Naive B cell (primary cell): ENCODE data around the gene SMIM22. TPM values are rescaled to one million over a fixed set of nuclear protein-coding genes. Genes with fewer than 3 reads are reported as not detected.

Source experiments
- ATAC-seq, 2 donors: fragments of 150-1000 bp; cut with Tn5 transposase; 2 replicates each; pipeline ENCODE4 v1.10.0; 2021; ENCODE audit warnings: low read depth in 2 of 2, mild to moderate bottlenecking in 2 of 2, moderate library complexity in 2 of 2
- DNase-seq: peaks from one replicate; pipeline ENCODE4 v3.0.0; 2022
- H3K27ac Mint-ChIP-seq, 6 donors: one replicate each; pipeline ENCODE4 v1.8.0; 2020 to 2022; ENCODE audit warnings: mild to moderate bottlenecking in 6 of 6, mixed read lengths in 6 of 6, moderate library complexity in 5 of 6, inconsistent platforms in 2 of 6
- H3K27me3 Mint-ChIP-seq, 3 donors: one replicate each; pipeline ENCODE4 v1.8.0; 2021 to 2022; ENCODE audit warnings: mixed read lengths in 3 of 3, mild to moderate bottlenecking in 1 of 3
- H3K36me3 Mint-ChIP-seq, 2 donors: one replicate each; pipeline ENCODE4 v1.8.0; 2020 to 2022; ENCODE audit warnings: mixed read lengths in 2 of 2, inconsistent platforms in 1 of 2, mild to moderate bottlenecking in 1 of 2
- H3K4me1 Mint-ChIP-seq, 3 donors: one replicate each; pipeline ENCODE4 v1.8.0; 2020 to 2022; ENCODE audit warnings: mixed read lengths in 3 of 3, inconsistent platforms in 1 of 3, mild to moderate bottlenecking in 1 of 3, moderate library complexity in 1 of 3
- H3K4me3 Mint-ChIP-seq, 8 donors: one replicate each; pipeline ENCODE4 v1.8.0; 2020 to 2022; ENCODE audit warnings: mild to moderate bottlenecking in 8 of 8, mixed read lengths in 8 of 8, moderate library complexity in 8 of 8, inconsistent platforms in 2 of 8
- H3K9me3 Mint-ChIP-seq, 7 donors: one replicate each; pipeline ENCODE4 v1.8.0; 2020 to 2022; ENCODE audit warnings: mixed read lengths in 7 of 7, mild to moderate bottlenecking in 5 of 7, inconsistent platforms in 2 of 7, moderate library complexity in 1 of 7
- polyA plus RNA-seq, 6 donors: library from polyadenylated mRNA; unstranded; fragments of 300-500 nt; fragmentation: Illumina TruSeq; gene quantifications; one replicate each; pipeline ENCODE4 v1.2.3, GENCODE V29; 2021; ENCODE audit warnings: low read depth in 6 of 6

SMIM22 gene
- polyA plus RNA-seq, 6 donors from 2014 or later = not detected

- no peaks in the 10 kb centered on the region for H3K9me3 Mint-ChIP-seq
- peaks cover 15 to 33% (median 21%) of the 10 kb centered on the region in 3 donors for H3K4me1 Mint-ChIP-seq
- ATAC-seq (no peak), DNase-seq (no peak)
- peak overlapping the region; percentile 39 to 88 (median 77) for H3K4me3 Mint-ChIP-seq
- peak overlapping the region in 1 of 6 donors; percentile 18 for H3K27ac Mint-ChIP-seq
- no peaks in the 10 kb centered on the region for H3K36me3 Mint-ChIP-seq
- no peaks in the 10 kb centered on the region for H3K27me3 Mint-ChIP-seq
Measured at GRCh38 chr16:4803898-4804762, 9.0 kb downstream of the SMIM22 start.

GRCh38 chr16:4805231-4805630 is 10.1 kb downstream of the SMIM22 start:
- no peaks in the 10 kb centered on the region for H3K36me3 Mint-ChIP-seq
- DNase-seq (no peak), ATAC-seq (no peak)
- no peaks in the 10 kb centered on the region for H3K9me3 Mint-ChIP-seq
- peak overlapping the region in 2 of 8 donors; percentile 28 to 30 for H3K4me3 Mint-ChIP-seq
- no peak overlapping the region for H3K27ac Mint-ChIP-seq
- H3K27me3 Mint-ChIP-seq = no peaks in the 10 kb centered on the region
- H3K4me1 Mint-ChIP-seq = peaks cover 11 to 29% (median 18%) of the 10 kb centered on the region in 3 donors

DNA sequence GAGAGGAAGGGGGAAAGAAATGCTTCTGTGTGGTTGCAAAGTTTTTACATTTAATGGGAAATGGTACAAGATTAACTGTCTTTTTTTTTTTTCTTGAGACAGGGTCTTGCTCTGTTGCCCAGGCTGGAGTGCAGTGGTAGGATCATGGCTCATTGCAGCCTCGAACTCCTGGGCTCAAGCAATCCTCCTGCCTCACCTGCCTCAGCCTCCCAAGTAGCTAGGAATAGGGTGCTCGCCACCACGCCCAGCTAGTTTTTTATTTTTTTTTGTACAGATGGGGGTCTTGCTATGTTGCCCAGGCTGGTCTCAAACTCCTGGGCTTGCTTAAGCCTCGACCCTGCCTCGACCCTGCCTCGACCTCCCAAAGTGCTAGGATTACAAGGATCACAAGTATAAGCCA is 11.1 kb downstream of the SMIM22 start:
- H3K27ac Mint-ChIP-seq = peak overlapping the region in 1 of 6 donors; percentile 9

GRCh38 chr16:4811242-4811641 is 16.1 kb downstream of the SMIM22 start:
- peaks cover 7 to 8% of the 10 kb centered on the region in 2 donors for H3K36me3 Mint-ChIP-seq
- DNase-seq = no peak
- H3K4me1 Mint-ChIP-seq = peaks cover 0 to 6% (median 3%) of the 10 kb centered on the region in 3 donors
- no peak overlapping the region for H3K4me3 Mint-ChIP-seq
- peak overlapping the region in 3 of 6 donors; percentile 11 to 59 (median 29) for H3K27ac Mint-ChIP-seq
- no peaks in the 10 kb centered on the region for H3K9me3 Mint-ChIP-seq
- ATAC-seq = no peak
- H3K27me3 Mint-ChIP-seq = no peaks in the 10 kb centered on the region

More for the DNA sequence above, 11.1 kb downstream of the SMIM22 start:
- H3K4me3 Mint-ChIP-seq = no peak overlapping the region
- H3K9me3 Mint-ChIP-seq = no peaks in the 10 kb centered on the region
- DNase-seq (no peak), ATAC-seq (no peak)
- H3K27me3 Mint-ChIP-seq = no peaks in the 10 kb centered on the region
- H3K4me1 Mint-ChIP-seq = peaks cover 4 to 19% (median 9%) of the 10 kb centered on the region in 3 donors
- H3K36me3 Mint-ChIP-seq = no peaks in the 10 kb centered on the region

DNA sequence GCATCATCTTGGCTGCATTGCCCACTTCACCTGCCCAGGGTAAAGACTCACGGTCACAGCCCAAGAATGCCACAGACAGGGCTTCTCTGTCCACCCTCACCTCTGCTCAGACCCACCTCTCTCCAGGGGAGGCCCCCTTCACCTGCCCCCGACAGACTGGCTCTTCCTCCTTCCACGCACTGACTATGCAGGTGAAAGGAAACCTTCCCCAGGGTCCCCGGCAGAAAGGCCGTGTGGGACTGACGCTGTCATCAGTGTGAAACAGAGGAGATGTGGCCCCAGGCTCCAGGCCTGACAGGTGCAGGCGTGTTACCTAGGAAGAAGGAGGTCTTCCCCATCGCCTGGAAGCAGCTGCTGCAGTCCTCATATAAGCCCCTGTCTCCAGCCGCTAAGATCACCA is 16.6 kb downstream of the SMIM22 start:
- Mint-ChIP-seq H3K9me3 (no peaks in the 10 kb centered on the region), H3K36me3 (peaks cover 8 to 11% of the 10 kb centered on the region in 2 donors), H3K4me3 (no peak overlapping the region), H3K27me3 (no peaks in the 10 kb centered on the region), H3K27ac (peak overlapping the region in 3 of 6 donors; percentile 29 to 90 (median 79)), H3K4me1 (peaks cover 0 to 6% (median 3%) of the 10 kb centered on the region in 3 donors)
- ATAC-seq = no peak
- DNase-seq = no peak

- peak overlapping the region in 2 of 6 donors; percentile 32 to 76 for H3K27ac Mint-ChIP-seq
- H3K4me3 Mint-ChIP-seq = no peak overlapping the region
- ATAC-seq = no peak
- no peaks in the 10 kb centered on the region for H3K9me3 Mint-ChIP-seq
- peaks cover 10 to 16% of the 10 kb centered on the region in 2 donors for H3K36me3 Mint-ChIP-seq
- H3K27me3 Mint-ChIP-seq = no peaks in the 10 kb centered on the region
- DNase-seq = no peak
- peaks cover 0 to 6% (median 3%) of the 10 kb centered on the region in 3 donors for H3K4me1 Mint-ChIP-seq
Measured at GRCh38 chr16:4813251-4814003, 18.3 kb downstream of the SMIM22 start.

DNA sequence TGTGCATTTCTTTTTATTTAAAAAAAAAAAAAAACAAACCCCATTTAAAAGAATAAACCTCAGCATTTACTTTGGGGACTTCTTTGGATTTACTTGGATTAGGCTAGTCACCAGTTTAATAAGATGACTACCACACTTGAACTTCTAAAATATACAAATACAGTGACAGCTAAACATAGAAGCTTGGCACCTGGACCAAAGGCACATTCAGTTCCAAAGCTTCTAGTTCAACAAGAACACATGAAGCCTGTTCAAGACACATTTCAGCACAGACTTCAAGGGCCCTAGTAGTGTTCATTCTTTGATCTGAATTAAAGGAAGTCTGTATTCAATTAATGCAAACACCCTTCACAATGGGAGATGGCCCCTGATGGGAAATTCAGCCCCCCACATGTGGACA is 18.9 kb downstream of the SMIM22 start:
- Mint-ChIP-seq H3K4me1 (peaks cover 0 to 6% (median 3%) of the 10 kb centered on the region in 3 donors), H3K36me3 (peaks cover 16% of the 10 kb centered on the region in 2 donors), H3K9me3 (no peaks in the 10 kb centered on the region), H3K27me3 (no peaks in the 10 kb centered on the region), H3K27ac (no peak overlapping the region), H3K4me3 (no peak overlapping the region)
- ATAC-seq = no peak
- no peak for DNase-seq

- no peak overlapping the region for H3K27ac Mint-ChIP-seq
- H3K36me3 Mint-ChIP-seq = peaks cover 16% of the 10 kb centered on the region in 2 donors
- H3K27me3 Mint-ChIP-seq = no peaks in the 10 kb centered on the region
- DNase-seq = no peak
- no peak overlapping the region for H3K4me3 Mint-ChIP-seq
- no peak for ATAC-seq
- peaks cover 0 to 6% (median 3%) of the 10 kb centered on the region in 3 donors for H3K4me1 Mint-ChIP-seq
- no peaks in the 10 kb centered on the region for H3K9me3 Mint-ChIP-seq
Measured at GRCh38 chr16:4814542-4815173, 19.5 kb downstream of the SMIM22 start.

DNA sequence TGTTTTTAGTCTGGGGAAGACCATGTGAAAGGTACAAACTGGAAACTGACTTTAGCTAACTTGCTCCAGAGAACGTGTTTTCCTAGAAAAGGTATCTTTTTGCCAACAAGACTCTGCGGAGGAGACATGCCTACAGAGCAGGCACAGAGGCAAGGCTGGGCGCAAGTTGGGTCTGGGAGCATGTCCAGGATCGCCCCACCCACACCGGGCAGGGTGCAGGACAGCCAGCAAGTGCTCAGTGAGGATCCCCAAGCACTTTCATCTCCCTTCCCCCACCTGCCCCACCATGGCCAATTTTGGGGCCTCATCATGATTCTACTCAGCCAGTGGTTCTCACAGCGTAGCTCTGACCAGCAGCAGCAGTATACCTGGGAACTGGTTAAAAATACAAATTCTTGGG is 25.5 kb downstream of the SMIM22 start:
- Mint-ChIP-seq H3K27ac (no peak overlapping the region), H3K4me1 (peaks cover 0 to 5% (median 2%) of the 10 kb centered on the region in 3 donors), H3K9me3 (no peaks in the 10 kb centered on the region), H3K27me3 (no peaks in the 10 kb centered on the region), H3K36me3 (peaks cover 17 to 26% of the 10 kb centered on the region in 2 donors), H3K4me3 (no peak overlapping the region)
- no peak for ATAC-seq
- no peak for DNase-seq

DNA sequence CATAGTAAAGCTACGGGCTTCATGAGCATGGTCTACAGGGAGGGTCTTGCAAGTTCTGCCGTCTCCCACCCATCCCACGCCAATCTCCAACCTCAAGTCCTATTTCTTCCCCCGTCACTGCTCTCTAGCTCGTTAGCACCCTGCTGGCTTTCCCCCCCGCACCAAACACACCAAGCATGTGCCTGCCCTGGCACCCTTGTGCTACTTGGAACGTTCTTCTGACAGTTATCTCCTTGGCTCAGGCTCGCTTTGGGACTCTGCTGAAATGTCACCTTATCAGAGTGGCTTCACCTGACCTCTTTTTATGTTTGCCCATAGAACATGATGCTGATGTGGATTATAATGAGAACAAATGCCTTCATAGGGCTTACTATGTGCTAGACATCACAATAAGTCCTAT is 30.0 kb downstream of the SMIM22 start:
- Mint-ChIP-seq H3K4me1 (peaks cover 0 to 5% (median 2%) of the 10 kb centered on the region in 3 donors), H3K27ac (peak overlapping the region in 2 of 6 donors; percentile 8 to 24), H3K36me3 (peaks cover 5 to 18% of the 10 kb centered on the region in 2 donors), H3K27me3 (no peaks in the 10 kb centered on the region), H3K4me3 (no peak overlapping the region), H3K9me3 (no peaks in the 10 kb centered on the region)
- ATAC-seq (no peak), DNase-seq (no peak)

- DNase-seq (no peak), ATAC-seq (no peak)
- peak overlapping the region in 1 of 6 donors; percentile 47 for H3K27ac Mint-ChIP-seq
- no peaks in the 10 kb centered on the region for H3K27me3 Mint-ChIP-seq
- peaks cover 0 to 15% (median 2%) of the 10 kb centered on the region in 3 donors for H3K4me1 Mint-ChIP-seq
- H3K9me3 Mint-ChIP-seq = no peaks in the 10 kb centered on the region
- no peak overlapping the region for H3K4me3 Mint-ChIP-seq
- H3K36me3 Mint-ChIP-seq = peaks cover 14 to 30% of the 10 kb centered on the region in 2 donors
Measured at GRCh38 chr16:4826526-4826925, 31.4 kb downstream of the SMIM22 start.

- Mint-ChIP-seq H3K9me3 (no peaks in the 10 kb centered on the region), H3K27ac (no peak overlapping the region), H3K36me3 (peaks cover 19 to 35% of the 10 kb centered on the region in 2 donors), H3K4me3 (no peak overlapping the region), H3K4me1 (peaks cover 0 to 15% (median 3%) of the 10 kb centered on the region in 3 donors), H3K27me3 (no peaks in the 10 kb centered on the region)
- DNase-seq = no peak
- ATAC-seq = no peak
Measured at GRCh38 chr16:4826980-4827379, 31.8 kb downstream of the SMIM22 start.
